Activated T-helper 9 cell treated with anti-CD3 and anti-CD28 coated beads, Interleukin-2, amount 50 U/mL, for 16 hours (primary cell): ENCODE data around the gene SUN1.
"Not testable (repeated sequence)": the region's sequence is repeated elsewhere in the genome, so short reads cannot be mapped to it uniquely, and the experiment has no call there.

Experiments used
- DNase-seq: peaks from one replicate; pipeline ENCODE4 v3.0.0-alpha.2; 2020; ENCODE audit warnings: low read depth

The SUN1 gene

DNA sequence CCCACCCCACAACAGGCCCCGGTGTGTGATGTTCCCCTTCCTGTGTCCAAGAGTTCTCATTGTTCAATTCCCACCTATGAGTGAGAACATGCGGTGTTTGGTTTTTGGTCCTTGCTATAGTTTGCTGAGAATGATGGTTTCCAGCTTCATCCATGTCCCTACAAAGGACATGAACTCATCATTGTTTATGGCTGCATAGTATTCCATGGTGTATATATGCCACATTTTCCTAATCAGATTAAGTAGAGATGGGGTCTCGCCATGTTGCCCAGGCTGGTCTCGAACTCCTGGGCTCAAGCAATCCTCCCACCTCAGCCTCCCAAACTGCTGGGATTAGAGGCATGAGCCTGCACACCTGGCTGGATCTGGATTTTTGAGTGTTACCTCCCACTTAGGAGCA, 28.5 kb upstream of the SUN1 start:
- not testable (repeated sequence) for DNase-seq

DNA sequence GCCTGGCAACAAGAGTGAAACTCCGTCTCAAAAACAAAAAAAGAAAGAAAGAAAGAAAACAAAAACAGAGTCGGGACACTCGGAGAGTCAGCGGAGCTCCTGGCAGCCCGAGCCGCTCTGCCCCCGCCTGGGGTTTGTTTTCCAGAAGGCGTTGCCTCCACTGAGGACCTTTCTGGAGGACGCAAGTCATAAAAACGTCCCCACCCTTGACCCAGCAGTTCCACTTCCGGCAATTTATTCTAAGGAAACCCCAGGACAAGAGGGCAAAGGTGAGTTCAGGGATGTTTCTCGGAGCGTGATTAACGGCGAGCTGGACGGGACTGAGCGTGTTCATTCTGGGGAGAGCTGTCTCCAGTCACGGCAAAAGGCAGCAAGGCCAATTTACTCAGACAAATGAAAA, 27.0 kb upstream of the SUN1 start:
- no peak for DNase-seq

DNA sequence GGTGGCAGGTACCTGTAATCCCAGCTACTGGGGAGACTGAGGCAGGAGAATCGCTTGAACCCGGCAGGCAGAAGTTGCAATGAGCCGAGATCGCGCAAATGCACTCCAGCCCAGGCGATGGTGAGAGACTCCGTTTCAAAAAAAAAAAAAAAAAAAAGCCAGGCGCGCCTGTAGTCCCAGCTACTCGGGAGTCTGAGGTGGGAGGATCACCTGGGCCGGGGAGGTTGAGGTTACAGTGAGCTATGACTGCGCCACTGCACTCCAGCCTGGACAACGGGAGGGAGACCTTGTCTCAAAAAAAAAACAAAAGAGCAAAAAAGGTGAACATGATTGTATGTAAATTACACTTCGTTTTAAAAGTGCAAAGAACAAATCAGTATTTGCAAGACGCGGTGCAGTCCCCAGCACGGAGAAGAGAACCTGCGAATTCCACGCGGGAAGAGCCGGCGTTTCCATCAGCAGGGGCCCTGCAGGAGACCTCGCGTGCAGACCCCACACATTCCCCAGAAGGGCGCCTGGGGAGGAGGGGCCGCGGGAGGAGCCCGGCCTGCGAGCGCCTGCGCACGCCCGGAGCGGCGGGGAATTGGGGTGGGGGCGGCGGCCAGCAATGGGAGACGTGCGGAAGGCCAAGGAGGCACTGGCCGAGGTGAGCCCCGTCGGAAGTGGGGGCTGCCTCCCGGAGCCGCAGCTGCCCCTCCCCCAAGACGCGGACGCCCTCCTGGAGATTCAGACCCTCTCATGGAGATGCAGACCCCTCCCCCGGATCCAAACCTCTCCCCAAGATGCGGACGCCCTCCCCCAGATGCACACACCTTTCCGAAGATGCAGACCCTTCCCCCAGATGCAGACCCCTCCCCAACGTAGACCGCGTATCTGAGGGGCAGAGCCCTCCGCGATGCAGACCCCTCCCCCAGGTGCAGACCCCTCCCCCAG, 16.7 kb upstream of the SUN1 start:
- DNase-seq, result no peak

DNA sequence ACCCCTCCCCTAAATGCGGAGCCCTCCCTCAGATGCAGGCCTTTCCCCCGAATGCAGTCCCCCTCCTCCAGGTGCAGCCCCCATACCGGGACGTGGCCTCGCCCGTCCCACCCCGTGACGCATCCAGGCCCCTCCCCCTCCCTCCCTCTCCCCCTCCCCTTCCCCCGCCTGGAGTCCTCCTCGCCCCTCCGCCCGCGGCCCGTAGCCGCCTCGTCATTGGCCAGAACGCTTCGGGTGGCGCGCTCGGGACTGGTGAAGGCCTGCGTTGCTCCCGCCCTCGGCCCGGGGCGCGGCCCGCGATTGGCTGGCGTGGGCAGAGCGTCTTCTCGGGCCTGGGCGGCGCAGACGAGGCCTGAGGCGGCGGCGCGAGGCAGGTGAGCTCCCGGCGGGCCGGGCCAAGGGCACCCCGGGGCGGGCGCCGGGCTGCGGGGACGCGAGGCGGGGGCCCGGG, 16.0 kb upstream of the SUN1 start:
- DNase-seq, result peak; percentile 97

DNA sequence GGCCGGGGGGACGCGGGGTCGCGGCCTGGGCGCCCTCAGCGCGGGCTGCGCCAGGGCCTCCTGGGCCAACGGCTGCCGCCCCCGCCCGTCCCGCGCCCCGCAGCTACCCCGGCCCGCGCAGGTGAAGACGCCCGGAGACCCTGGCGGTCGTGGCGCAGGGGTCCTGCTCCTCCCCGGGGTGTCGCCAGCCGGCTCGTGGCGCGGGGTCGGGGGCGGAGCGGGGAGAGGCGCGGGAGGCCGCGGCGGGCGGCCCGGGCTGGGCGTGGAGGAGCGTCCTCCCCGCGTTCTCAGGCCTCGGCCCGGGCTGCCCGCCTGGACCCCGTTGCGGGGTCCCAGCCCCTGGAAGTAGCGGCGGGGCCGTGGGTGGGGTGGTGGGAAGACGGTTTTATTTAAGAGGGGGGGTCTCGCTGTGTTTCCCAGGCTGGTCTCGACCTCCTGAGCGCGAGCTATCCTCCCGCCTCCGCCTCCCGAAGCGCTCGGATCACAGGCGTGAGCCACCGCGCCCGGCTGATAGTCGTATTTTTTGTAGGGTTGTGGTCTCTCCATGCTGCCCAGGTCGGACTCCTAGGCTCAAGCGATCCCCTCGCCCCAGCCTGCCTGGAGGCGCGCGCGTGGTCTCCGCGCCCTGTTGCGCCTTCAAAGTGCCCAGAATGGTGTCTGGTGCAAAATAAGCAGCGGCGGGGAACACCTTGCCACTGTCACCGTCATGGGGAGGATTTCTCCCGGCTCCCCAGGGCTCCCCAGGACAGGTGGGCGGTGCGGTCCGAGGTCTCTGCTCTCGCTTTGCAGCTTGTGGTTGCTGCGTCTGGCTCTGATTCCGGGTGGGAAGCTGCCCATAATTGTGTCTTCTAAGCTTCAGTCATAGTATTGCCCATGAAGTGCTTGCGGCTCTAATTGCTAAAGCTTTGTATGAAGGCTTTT, 15.3 kb upstream of the SUN1 start:
- peak; percentile 25 for DNase-seq

GRCh38 chr7:818031-818699, 14.1 kb upstream of the SUN1 start:
- DNase-seq, result no peak

DNA sequence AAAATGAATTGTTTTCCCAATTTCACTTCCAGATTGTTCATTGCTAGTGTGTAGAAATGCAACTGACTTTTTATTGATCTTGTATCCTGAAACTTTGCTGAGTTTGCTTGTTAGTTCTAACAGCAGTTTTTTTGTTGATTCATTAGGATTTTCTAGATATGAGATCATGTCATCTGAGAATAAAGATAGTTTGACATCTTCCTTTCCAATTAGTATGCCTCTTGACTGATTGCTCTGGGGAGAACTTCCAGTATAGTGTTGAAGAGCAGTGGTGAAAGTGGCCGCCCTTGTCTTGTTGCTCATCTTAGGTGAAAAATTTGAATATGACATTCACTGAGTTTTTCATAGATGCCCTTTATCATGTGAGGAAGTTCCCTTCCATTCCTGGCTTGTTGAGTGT, 11.9 kb upstream of the SUN1 start:
- no peak for DNase-seq

DNA sequence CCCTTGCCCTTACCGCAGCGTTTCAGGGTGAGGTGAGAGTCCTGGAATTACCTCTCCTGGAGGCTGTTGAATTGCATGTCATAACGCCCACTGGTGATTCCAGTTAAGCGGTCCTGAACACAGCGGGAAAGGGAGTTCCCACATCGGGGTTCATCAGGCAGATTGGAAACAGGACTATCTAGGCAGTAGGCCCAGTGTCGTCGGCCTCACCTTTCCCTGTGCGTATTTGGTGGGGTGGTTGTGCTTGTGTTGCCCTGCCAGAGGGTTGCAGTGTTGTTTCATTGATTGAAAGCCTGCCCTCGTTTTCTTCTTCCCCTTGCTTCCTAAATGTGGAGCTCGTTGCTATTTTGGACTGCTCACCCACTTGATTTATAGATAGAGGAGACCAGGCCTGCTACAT, 10.6 kb upstream of the SUN1 start:
- DNase-seq, result no peak

DNA sequence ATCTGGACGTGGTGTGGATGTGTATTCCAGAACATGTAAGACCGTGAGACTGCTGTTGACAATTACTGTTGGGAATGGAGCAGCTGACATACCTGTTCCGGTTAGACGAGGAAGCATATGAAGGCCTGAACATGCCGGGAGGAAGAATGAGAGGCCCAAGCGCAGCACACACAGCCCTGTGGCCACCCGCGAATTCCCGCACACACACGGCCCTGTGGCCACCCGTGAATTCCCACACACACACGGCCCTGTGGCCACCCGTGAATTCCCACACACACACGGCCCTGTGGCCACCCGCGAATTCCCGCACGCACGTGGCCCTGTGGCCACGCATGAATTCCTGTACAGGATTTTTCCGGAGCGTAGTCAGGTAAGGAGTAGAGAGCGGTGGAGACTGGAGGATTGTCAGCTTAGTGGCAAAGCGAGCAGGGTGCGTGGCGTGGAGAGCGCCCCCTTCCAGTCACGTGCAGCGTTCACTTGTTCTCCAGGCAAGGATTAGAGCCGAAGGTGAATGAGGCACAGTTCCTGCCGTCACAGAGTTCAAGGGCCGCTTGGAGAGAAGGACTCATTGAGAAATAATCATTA, 9.5 kb upstream of the SUN1 start:
- DNase-seq, result no peak

GRCh38 chr7:823649-824048, 8.6 kb upstream of the SUN1 start:
- DNase-seq, result no peak

DNA sequence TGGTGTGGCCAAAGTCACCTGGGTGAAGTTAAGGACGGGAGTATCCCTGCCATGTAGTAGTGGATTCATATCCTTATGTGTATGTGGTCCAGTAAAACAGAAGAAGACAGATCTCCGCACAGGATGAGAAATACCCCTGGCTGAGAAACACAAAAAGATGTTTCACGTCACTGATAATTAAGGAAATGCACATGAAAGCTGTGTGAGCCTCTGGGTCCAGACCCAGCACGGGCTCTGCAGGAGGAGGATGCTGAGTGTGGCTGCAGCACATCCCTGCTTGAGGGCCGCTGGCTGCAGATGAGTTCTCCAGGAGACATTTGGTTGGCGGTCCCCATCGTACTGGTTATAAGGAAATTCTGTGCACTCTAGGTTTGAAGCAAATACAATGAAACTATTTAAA, 8.2 kb upstream of the SUN1 start:
- no peak for DNase-seq

GRCh38 chr7:824664-825063, 7.6 kb upstream of the SUN1 start:
- DNase-seq, result no peak

DNA sequence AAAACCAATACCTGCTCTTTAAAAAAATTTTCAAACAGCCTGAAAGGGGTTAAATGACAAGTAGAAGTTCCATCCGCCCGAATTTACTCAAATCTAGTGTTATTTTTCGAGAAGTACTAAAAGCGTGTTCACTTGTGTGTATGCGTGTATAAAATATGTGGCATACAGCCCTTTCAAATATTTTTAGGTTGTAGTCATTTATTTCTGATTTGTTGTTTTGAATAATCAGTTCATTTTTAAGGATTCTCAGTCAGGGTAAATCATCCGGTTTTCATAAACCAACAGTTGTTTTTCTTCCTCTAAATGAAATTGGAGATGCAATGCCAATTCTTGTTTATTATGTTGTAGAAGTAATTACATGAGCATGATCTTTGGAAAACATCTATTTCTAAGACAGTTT, 6.9 kb upstream of the SUN1 start:
- no peak for DNase-seq

DNA sequence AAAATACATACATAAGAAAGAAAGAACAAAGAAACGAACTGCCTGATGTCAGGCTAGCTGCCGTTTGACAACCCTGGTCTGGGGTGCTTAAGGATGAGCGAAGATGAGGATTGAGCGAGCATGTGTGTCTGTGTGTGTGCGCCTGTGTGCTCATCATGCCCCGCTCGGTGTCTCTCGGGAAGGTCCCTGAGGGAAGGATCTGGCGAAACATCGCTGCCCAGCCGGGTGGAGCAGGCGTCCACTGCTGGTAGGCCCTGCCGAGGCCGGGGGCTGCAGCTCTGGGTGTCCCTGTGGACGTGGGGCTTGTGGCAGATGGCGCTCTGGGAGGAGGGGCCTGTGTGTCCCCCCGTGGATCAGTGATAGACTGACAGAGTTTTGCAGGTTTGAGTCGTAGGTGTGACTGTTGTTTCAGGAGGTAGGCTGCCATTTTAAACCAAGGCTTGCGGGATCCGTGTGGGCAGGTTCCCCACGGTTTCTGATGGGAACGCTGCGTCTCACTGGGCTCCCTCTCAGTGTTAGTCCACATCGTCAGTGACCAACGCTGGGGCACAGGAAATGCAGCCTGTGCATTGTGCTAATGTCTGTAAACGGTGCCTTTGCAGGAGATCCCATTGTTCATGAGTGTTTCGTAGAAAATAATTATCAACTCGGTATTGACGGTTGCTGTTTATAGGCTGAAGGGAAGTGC, 5.9 kb upstream of the SUN1 start:
- DNase-seq, result no peak

GRCh38 chr7:828793-829561, 3.3 kb upstream of the SUN1 start:
- no peak for DNase-seq

- DNase-seq, result no peak
These were observed 2.2 kb upstream of the SUN1 start for GRCh38 chr7:830069-830468.

- DNase-seq, result no peak
These were observed 595 bp upstream of the SUN1 start for GRCh38 chr7:831596-832166.

DNA sequence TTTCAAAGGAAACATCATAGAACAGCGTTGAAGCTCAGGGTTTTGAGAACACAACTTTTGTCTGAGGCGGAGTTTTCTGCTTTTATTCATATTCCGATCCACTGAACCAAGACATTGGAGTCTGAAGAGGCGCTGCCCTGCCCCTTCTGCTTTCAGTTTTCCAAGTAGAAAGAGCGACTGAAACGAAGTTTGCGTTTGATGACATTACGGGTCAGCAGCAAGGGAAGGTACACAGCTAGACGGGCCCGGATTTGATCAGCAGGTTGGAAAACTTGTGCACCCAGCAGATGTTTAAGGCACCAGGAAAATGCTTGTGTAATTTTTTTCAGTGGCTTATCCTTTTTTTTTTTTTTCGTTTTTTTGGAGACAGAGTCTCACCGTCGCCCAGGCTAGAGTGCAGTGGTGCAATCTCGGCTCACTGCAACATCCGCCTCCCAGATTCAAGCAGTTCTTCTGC, 720 bp downstream of the SUN1 start:
- no peak for DNase-seq

- no peak for DNase-seq
These were observed 1.5 kb downstream of the SUN1 start for GRCh38 chr7:833601-834258.

GRCh38 chr7:834277-834676, 2.0 kb downstream of the SUN1 start:
- no peak for DNase-seq
